Fibroblast of skin of left quadriceps (primary cell): Measurements from ENCODE around the gene GGTLC3.
"Not testable (repeated sequence)": the region's sequence is repeated elsewhere in the genome, so short reads cannot be mapped to it uniquely, and the experiment has no call there.

Source experiments
- DNase-seq, 2 experiments: peaks; one replicate each; pipeline ENCODE4 v3.0.0-alpha.2; 2013; ENCODE audit warnings: low read depth in 2 of 2

Gene GGTLC3

DNA sequence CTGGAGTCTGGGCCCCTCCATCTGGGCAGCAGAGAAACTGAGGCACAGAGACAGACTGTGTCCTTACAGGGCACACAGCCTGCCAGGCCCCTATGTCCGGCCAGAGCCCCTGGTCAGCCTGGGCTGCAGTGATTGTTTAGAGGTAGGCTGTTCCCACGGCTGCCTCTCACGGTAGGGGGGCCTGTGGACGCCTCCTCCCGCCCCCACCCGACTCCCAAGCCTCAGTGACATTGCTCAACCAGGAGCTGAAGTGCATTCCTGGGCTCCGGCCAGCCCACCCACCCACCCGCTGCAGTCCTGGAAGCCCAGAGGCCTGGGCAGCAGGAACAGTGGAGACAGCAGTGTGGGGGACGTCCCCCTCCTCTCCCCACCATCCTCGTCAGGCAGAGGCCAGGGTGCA, 4.5 kb downstream of the GGTLC3 start:
- not testable (repeated sequence) for DNase-seq

DNA sequence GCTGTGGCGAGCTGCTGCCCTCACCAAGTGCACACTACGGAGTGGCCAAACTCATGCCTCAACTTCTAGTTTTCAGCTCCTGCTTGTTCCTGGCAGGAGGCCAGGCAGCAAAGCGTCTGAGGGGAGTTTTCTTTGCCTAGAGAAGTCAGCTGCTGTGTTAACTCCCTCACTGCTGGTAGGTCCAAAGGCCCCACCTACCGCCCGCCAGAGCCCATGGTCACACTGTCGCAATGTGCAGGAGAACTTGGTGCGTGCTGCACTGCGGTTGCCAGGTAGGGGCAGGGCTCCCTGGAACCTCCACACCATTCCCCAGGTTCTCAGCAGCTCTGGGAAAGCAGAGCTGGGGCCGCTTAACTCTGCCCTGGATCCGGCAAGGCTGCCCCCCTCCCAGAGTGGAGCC, 5.6 kb downstream of the GGTLC3 start:
- not testable (repeated sequence) for DNase-seq

DNA sequence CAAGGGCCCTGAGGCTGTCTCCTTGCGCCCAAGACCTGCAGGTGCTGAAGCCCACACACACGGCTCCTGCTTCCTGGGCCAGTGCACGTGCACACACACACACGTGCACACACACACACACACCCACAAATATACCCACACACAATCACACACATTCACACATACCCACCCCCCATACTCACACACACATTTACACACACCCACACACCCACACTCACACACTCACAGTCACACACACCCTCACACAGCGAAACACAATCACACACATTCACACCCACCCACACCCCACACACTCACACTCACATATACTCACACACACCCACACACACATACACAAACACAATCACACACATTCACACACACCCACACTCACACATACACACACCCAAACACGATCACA, 6.6 kb downstream of the GGTLC3 start:
- DNase-seq, result not testable (repeated sequence)

DNA sequence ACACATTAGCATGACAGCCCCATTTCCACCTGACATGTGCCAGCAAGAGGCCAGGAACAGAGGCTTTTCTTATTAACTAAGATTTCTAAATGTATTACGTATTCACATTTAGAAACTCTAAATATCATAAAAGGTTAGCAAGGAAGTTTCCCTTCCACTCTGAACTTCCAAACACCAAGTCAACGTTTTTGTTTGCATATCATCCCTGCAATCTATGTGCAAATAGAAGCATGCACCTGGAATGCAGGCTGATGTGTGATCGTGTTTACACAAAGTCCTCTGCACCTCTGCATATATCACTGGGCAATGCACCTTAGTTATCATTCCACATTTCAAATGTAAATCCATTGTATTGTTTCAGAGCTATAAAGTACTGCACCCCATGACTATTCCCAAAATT, 21.7 kb downstream of the GGTLC3 start:
- not testable (repeated sequence) for DNase-seq
